Islet of Langerhans (tissue), 1 donor: Measurements from ENCODE around the gene MEGF6.
A peak's percentile ranks its signal among the peaks of the same experiment; 100 is the strongest.
"Not testable (repeated sequence)": the region's sequence is repeated elsewhere in the genome, so short reads cannot be mapped to it uniquely, and the experiment has no call there.

Source experiments
- FAIRE-seq: peaks from one replicate; lab custom pipeline; 2011; peaks lifted over from hg19 to GRCh38; lab: Jason Lieb, UNC

The MEGF6 gene

GRCh38 chr1:3629561-3630160 is 18.4 kb upstream of the MEGF6 start:
- no peak for FAIRE-seq

- FAIRE-seq = no peak
These were observed 17.1 kb upstream of the MEGF6 start for GRCh38 chr1:3628445-3628844.

GRCh38 chr1:3627515-3628253 is 16.4 kb upstream of the MEGF6 start:
- no peak for FAIRE-seq

- no peak for FAIRE-seq
These were observed 14.7 kb upstream of the MEGF6 start for GRCh38 chr1:3626025-3626424.

GRCh38 chr1:3625151-3625907 is 14.0 kb upstream of the MEGF6 start:
- FAIRE-seq = no peak

GRCh38 chr1:3624200-3625136 is 13.2 kb upstream of the MEGF6 start, which contains the start of gene TPRG1L:
Gene TPRG1L, plus strand, starts transcription at chr1:3625015. Its CDS starts 58 bp downstream, at chr1:3625073.
- no peak for FAIRE-seq

GRCh38 chr1:3623441-3624199 is 12.3 kb upstream of the MEGF6 start:
- FAIRE-seq = no peak

- FAIRE-seq = not testable (repeated sequence)
These were observed 10.8 kb upstream of the MEGF6 start for GRCh38 chr1:3622102-3622501.

GRCh38 chr1:3621151-3621671 is 9.9 kb upstream of the MEGF6 start:
- not testable (repeated sequence) for FAIRE-seq

GRCh38 chr1:3620708-3621107 is 9.4 kb upstream of the MEGF6 start:
- FAIRE-seq = no peak

GRCh38 chr1:3618881-3619671 is 7.8 kb upstream of the MEGF6 start:
- peak; percentile 85 for FAIRE-seq

- no peak for FAIRE-seq
These were observed 7.2 kb upstream of the MEGF6 start for GRCh38 chr1:3618531-3618880.

GRCh38 chr1:3617806-3618345 is 6.6 kb upstream of the MEGF6 start:
- no peak for FAIRE-seq

- no peak for FAIRE-seq
These were observed 5.6 kb upstream of the MEGF6 start for GRCh38 chr1:3616861-3617260.

- FAIRE-seq = no peak
These were observed 3.7 kb upstream of the MEGF6 start for GRCh38 chr1:3614755-3615742.

- FAIRE-seq = no peak
These were observed 815 bp upstream of the MEGF6 start for GRCh38 chr1:3612123-3612522.

- no peak for FAIRE-seq
These were observed 660 bp downstream of the MEGF6 start for GRCh38 chr1:3610527-3611169.
